ENCODE results near the gene WEE2.
A peak's percentile ranks its signal among the peaks of the same experiment; 100 is the strongest.
"Not testable (repeated sequence)": the region's sequence is repeated elsewhere in the genome, so short reads cannot be mapped to it uniquely, and the experiment has no call there.

WEE2 gene

DNA sequence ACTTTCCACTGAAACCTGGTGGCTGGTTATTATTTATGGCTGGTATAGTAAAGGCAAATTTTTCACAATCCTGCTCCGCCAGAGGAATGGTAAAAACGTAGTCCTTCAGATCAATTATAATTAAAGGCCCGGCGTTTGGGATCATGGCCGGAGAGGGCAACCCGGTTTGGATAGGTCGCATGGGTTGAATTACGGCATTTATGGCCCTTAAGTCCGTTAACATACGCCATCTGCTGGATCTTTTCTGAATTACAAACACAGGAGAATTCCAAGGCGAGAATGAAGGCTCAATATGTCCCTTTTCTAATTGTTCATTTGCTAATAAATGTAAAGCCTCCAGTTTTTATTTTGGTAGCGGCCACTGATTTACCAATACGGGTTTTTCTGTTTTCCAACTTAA is 44.5 kb downstream of the WEE2 start:
- TF ChIP-seq, protein P1, sequence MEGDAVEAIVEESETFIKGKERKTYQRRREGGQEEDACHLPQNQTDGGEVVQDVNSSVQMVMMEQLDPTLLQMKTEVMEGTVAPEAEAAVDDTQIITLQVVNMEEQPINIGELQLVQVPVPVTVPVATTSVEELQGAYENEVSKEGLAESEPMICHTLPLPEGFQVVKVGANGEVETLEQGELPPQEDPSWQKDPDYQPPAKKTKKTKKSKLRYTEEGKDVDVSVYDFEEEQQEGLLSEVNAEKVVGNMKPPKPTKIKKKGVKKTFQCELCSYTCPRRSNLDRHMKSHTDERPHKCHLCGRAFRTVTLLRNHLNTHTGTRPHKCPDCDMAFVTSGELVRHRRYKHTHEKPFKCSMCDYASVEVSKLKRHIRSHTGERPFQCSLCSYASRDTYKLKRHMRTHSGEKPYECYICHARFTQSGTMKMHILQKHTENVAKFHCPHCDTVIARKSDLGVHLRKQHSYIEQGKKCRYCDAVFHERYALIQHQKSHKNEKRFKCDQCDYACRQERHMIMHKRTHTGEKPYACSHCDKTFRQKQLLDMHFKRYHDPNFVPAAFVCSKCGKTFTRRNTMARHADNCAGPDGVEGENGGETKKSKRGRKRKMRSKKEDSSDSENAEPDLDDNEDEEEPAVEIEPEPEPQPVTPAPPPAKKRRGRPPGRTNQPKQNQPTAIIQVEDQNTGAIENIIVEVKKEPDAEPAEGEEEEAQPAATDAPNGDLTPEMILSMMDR (IDR thresholded peaks at IDR 0.05; ENCODE audit: low read depth, low read length): peak; percentile 11
- no peak for DNase-seq (ENCODE audit: extremely low read depth, low read depth)

DNA sequence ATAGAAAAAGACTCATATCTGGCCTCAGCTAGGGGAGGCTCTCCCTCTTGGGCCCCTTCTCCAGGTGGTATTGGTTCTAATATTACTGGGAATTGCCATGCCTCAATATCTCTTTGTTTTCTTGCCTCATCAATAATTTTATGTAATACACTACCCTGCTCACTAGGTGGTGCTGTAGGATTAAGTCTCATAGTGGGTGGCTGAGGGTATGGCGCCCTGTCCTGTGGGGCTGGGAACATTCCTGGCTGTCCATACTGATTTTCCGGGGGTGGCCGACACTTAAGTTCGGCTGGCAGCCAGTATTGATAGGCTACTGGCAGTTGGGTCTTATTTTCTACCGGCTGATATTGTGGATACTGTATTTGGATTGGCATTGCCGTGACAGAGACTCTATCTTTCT is 46.8 kb downstream of the WEE2 start:
- TF ChIP-seq, protein P1 (IDR thresholded peaks at IDR 0.05; ENCODE audit: low read depth, low read length): peak; percentile 29
- DNase-seq (ENCODE audit: extremely low read depth, low read depth): no peak

DNA sequence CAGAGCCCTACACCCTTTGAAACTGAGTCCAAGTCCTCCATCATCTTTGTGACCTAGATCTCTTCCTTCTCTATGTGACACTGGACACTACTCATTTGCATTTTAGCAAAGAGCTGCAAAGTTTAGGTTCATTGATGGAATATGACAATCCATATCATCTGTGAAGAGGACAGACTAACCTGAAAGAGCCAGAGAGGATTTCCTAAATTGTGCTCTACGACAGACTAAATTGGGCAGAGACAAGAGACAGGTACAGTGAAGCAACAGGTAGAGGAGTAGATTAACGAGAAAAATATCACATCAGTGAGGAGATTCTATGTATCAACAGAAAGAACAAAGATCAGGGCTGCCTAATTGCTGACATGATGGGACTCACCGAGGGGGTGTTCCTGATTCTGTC is 55.6 kb downstream of the WEE2 start, which contains the start of gene TAS2R3:
TAS2R3 (plus strand) TSS at position 301 of the 400 bp plus-strand sequence; CDS start at position 363, 62 bp downstream.
- no peak for DNase-seq (ENCODE audit: extremely low read depth, low read depth)
- TF ChIP-seq, protein P1 (IDR thresholded peaks at IDR 0.05; ENCODE audit: low read depth, low read length): no peak

DNA sequence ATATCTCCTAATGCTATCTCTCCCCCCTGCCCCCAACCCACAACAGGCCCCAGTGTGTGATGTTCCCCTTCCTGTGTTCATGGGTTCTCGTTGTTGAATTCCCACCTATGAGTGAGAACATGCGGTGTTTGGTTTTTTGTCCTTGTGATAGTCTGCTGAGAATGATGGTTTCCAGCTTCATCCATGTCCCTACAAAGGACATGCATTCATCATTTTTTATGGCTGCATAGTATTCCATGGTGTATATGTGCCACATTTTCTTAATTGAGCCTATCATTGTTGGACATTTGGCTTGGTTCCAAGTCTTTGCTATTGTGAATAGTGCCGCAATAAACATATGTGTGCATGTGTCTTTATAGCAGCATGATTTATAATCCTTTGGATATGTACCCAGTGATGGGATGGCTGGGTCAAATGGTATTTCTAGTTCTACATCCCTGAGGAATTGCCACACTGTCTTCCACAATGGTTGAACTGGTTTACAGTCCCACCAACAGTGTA is 62.0 kb downstream of the WEE2 start:
- not testable (repeated sequence) for DNase-seq (ENCODE audit: extremely low read depth, low read depth)

DNA sequence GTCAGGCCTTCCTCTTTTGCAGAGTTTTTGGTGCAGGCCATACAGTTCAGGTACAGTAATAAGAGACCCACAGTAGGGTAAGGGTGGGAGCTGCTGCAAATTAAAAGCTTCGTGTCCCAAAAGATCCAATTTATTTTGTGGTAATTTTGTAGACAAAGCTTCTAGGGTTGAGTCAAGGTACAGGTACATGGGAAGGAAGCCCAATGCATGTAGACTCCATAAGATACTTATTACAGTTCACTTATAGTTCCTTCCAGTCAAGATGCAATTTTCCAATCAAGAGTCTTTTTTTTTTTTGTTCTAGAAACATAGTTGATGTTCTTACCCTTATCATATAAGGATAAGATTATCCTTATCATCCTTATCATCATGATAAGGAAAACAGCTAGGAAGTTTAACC is 68.2 kb downstream of the WEE2 start, which contains the start of gene TAS2R4:
TAS2R4 (plus strand) TSS at position 301 of the 400 bp plus-strand sequence. CDS start 1,815 bp downstream, outside the sequence.
- no peak for DNase-seq (ENCODE audit: extremely low read depth, low read depth)
- TF ChIP-seq, protein P1 (IDR thresholded peaks at IDR 0.05; ENCODE audit: low read depth, low read length): no peak

Data from AG09319 (cell line).